Measurements from ENCODE around the gene KPNB1. TPM values are rescaled to one million over a fixed set of nuclear protein-coding genes. Genes with fewer than 3 reads are reported as not detected.
A peak's percentile ranks its signal among the peaks of the same experiment; 100 is the strongest.

The KPNB1 gene
- total RNA-seq, 2 experiments from 2014 or later, result 232 to 453 TPM

DNA sequence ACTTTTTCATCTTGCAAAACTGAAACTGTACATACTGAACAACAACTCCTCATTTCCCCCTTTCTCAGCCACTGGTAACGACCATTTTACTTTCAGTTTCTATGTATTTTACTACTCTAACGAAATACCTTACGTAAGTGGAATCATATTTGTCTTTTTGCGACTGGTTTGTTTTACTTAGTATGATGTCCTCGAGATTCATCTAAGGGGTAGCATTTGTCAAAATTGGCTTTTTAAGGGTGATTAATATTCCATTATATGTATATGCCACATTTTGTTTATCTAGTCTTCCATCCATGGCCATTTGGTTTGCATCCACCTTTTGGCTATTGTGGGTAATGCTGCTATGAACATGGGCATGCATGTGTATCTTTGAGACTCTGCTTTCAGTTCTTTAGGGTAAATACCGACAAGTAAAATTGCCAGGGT, 10.4 kb downstream of the KPNB1 start:
- ChIA-PET POLR2A (interaction anchor here (2.3 kb wide), 1 partner anchor 10 kb away, joined by 10 read pairs; the partner anchor contains the start of gene KPNB1), CTCF (ENCODE audit: unreplicated experiment) (no interaction called here)
- H3K27ac ChIP-seq (ENCODE audit: low read depth, low read length, poor library complexity, severe bottlenecking), result peak overlapping the region; percentile 70
- peaks cover 49% of the 10 kb centered on the region for H4K20me1 ChIP-seq (ENCODE audit: insufficient read depth, low read length)
- no peaks in the 10 kb centered on the region for H3K9me2 ChIP-seq (ENCODE audit: insufficient read depth, low read length)
- H3K4me2 ChIP-seq (ENCODE audit: low read length), result peak overlapping the region; percentile 63
- peaks cover 67% of the 10 kb centered on the region for H3K79me2 ChIP-seq (ENCODE audit: insufficient read depth, low read depth, low read length)
- H3K4me3 ChIP-seq (ENCODE audit: low read depth, low read length, poor library complexity, severe bottlenecking), result peak overlapping the region; percentile 40
- no peak overlapping the region for H2AFZ ChIP-seq (ENCODE audit: low read length)
- H3K4me1 ChIP-seq (ENCODE audit: insufficient read depth, low read length, poor library complexity, severe bottlenecking), result peaks cover 62% of the 10 kb centered on the region
- BruUV-seq (replicated peaks), result no TSS peak
- H3K9me3 ChIP-seq (ENCODE audit: low read length), result no peaks in the 10 kb centered on the region
- H3K36me3 ChIP-seq (ENCODE audit: insufficient read depth, low read length), result peaks cover 98% of the 10 kb centered on the region
- peak; percentile 65 for DNase-seq (ENCODE audit: low spot score)
- intact Hi-C loops (cut with micrococcal nuclease; ENCODE audit: unreplicated experiment), result no loop called here
- TF ChIP-seq EZH2phosphoT487 (IDR thresholded peaks at IDR 0.05; ENCODE audit: borderline replicate concordance, low read depth, low read length), result no peak
- TF ChIP-seq, protein P1, sequence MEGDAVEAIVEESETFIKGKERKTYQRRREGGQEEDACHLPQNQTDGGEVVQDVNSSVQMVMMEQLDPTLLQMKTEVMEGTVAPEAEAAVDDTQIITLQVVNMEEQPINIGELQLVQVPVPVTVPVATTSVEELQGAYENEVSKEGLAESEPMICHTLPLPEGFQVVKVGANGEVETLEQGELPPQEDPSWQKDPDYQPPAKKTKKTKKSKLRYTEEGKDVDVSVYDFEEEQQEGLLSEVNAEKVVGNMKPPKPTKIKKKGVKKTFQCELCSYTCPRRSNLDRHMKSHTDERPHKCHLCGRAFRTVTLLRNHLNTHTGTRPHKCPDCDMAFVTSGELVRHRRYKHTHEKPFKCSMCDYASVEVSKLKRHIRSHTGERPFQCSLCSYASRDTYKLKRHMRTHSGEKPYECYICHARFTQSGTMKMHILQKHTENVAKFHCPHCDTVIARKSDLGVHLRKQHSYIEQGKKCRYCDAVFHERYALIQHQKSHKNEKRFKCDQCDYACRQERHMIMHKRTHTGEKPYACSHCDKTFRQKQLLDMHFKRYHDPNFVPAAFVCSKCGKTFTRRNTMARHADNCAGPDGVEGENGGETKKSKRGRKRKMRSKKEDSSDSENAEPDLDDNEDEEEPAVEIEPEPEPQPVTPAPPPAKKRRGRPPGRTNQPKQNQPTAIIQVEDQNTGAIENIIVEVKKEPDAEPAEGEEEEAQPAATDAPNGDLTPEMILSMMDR (conservative IDR thresholded peaks at IDR 0.05; ENCODE audit: low read length), result 0 out of 2 replicates have a peak, but pooled peaks have one; percentile 27

DNA sequence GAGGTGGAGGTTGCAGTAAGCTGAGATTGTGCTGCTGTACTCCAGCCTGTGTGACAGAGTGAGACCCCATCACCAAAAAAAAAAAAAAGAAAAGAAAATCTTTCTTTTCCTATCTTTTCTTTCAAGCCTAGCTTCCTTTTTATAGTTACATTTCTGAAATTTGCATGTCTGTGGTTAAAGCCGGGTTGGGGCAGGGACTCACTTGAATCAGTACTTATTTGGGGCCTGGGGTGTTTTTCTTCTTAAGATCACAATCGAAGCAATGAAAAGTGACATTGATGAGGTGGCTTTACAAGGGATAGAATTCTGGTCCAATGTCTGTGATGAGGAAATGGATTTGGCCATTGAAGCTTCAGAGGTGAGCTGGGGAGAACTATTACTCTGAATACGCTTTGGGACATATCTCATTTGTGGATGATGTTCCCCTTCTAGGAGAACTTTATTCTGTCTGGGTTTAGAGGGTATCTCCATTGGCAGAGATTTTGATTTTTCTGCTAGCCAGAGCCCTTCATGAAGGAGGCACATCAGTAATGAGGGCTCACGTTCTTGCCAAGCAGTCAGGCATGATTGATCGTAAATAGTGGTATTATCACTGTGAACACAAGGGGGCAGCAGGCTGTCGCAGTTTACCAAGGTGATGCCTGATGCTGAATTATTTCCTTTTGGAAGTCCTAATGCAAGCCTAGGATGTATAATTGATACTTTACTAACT, 14.3 kb downstream of the KPNB1 start:
- no peaks in the 10 kb centered on the region for H3K9me3 ChIP-seq (ENCODE audit: low read length)
- H3K4me1 ChIP-seq (ENCODE audit: insufficient read depth, low read length, poor library complexity, severe bottlenecking), result peaks cover 42% of the 10 kb centered on the region
- CTCF ChIA-PET (ENCODE audit: unreplicated experiment), result interaction anchor here (0.8 to 0.9 kb wide), 2 partner anchors 13 to 29 kb away, joined by 3 read pairs; no protein-coding TSS in a partner anchor
- BruUV-seq (replicated peaks), result no TSS peak
- no peak for TF ChIP-seq EZH2phosphoT487 (IDR thresholded peaks at IDR 0.05; ENCODE audit: borderline replicate concordance, low read depth, low read length)
- TF ChIP-seq, protein P1 (conservative IDR thresholded peaks at IDR 0.05; ENCODE audit: low read length), result peak; percentile 97
- peaks cover 48% of the 10 kb centered on the region for H4K20me1 ChIP-seq (ENCODE audit: insufficient read depth, low read length)
- no peaks in the 10 kb centered on the region for H3K9me2 ChIP-seq (ENCODE audit: insufficient read depth, low read length)
- peak overlapping the region; percentile 29 for H3K4me3 ChIP-seq (ENCODE audit: low read depth, low read length, poor library complexity, severe bottlenecking)
- peaks cover 94% of the 10 kb centered on the region for H3K36me3 ChIP-seq (ENCODE audit: insufficient read depth, low read length)
- H3K27ac ChIP-seq (ENCODE audit: low read depth, low read length, poor library complexity, severe bottlenecking), result peak overlapping the region; percentile 75
- POLR2A ChIA-PET, result interaction anchor here (0.8 to 1.8 kb wide), 5 partner anchors 10 to 24 kb away, joined by 3 to 8 read pairs (median 7); no protein-coding TSS in a partner anchor
- DNase-seq (ENCODE audit: low spot score), result peak; percentile 77
- H3K4me2 ChIP-seq (ENCODE audit: low read length), result peak overlapping the region; percentile 65
- intact Hi-C loops (cut with micrococcal nuclease; ENCODE audit: unreplicated experiment), result loop anchor here (1.0 kb wide), 1 partner anchor 78 kb away; no protein-coding TSS in a partner anchor
- H3K79me2 ChIP-seq (ENCODE audit: insufficient read depth, low read depth, low read length), result peaks cover 53% of the 10 kb centered on the region; the same call in 1 of the 2 replicates
- no peak overlapping the region for H2AFZ ChIP-seq (ENCODE audit: low read length)

DNA sequence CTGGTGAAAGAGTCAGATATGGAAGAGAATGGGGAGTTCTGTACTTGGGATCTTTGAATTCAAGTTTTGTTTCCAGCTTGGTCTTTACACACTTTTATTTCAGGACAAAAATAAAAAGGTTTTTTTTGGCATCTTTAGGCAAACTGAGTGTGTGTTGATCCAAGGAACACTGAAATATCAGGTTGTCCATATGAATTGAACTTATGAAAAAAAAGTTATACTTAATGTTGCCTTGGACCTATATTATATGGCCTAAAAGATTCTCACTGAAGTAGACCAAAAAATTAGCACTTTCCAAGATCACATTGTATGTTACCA, 14.9 kb downstream of the KPNB1 start:
- no peak overlapping the region for H2AFZ ChIP-seq (ENCODE audit: low read length)
- DNase-seq (ENCODE audit: low spot score), result no peak
- H3K4me1 ChIP-seq (ENCODE audit: insufficient read depth, low read length, poor library complexity, severe bottlenecking), result peaks cover 37% of the 10 kb centered on the region
- TF ChIP-seq, protein P1 (conservative IDR thresholded peaks at IDR 0.05; ENCODE audit: low read length), result no peak; the same call in none of the 2 replicates
- TF ChIP-seq EZH2phosphoT487 (IDR thresholded peaks at IDR 0.05; ENCODE audit: borderline replicate concordance, low read depth, low read length), result no peak
- intact Hi-C loops (cut with micrococcal nuclease; ENCODE audit: unreplicated experiment), result loop anchor here (1.0 kb wide), 1 partner anchor 78 kb away; no protein-coding TSS in a partner anchor
- no peaks in the 10 kb centered on the region for H3K9me2 ChIP-seq (ENCODE audit: insufficient read depth, low read length)
- H4K20me1 ChIP-seq (ENCODE audit: insufficient read depth, low read length), result peaks cover 48% of the 10 kb centered on the region
- H3K4me3 ChIP-seq (ENCODE audit: low read depth, low read length, poor library complexity, severe bottlenecking), result no peak overlapping the region
- peaks cover 52% of the 10 kb centered on the region; the same call in 1 of the 2 replicates for H3K79me2 ChIP-seq (ENCODE audit: insufficient read depth, low read depth, low read length)
- ChIA-PET CTCF (ENCODE audit: unreplicated experiment) (no interaction called here), POLR2A (no interaction called here)
- no TSS peak for BruUV-seq (replicated peaks)
- peak overlapping the region; percentile 75 for H3K27ac ChIP-seq (ENCODE audit: low read depth, low read length, poor library complexity, severe bottlenecking)
- H3K36me3 ChIP-seq (ENCODE audit: insufficient read depth, low read length), result peaks cover 96% of the 10 kb centered on the region
- no peaks in the 10 kb centered on the region for H3K9me3 ChIP-seq (ENCODE audit: low read length)
- H3K4me2 ChIP-seq (ENCODE audit: low read length), result no peak overlapping the region
